Measurements from ENCODE around the gene CAPZA3. TPM values are rescaled to one million over a fixed set of nuclear protein-coding genes. Genes with fewer than 3 reads are reported as not detected.

CAPZA3 gene
- not detected in 2 replicates for total RNA-seq

GRCh38 chr12:18737819-18738218 lies at the start of gene CAPZA3, which contains the start of gene PLCZ1:
Gene CAPZA3, plus strand, starts transcription at chr12:18738119. Its CDS starts 150 bp downstream, at chr12:18738269.
Gene PLCZ1, minus strand, starts transcription at chr12:18738012. Its CDS starts 641 bp downstream, at chr12:18737371.

Other genes starting within 250 kb of the CAPZA3 start
- gene PLCZ1, start 107 bp upstream of the CAPZA3 start, total RNA-seq: 0.38 TPM in 1 of 2 replicates, not detected in the other

All from vein endothelial cell (primary cell).